DMS79 treated with DMSO at 0.1 percent for 48 hours (cell line): Measurements from ENCODE around the gene SEPTIN1.
A peak's percentile ranks its signal among the peaks of the same experiment; 100 is the strongest.
"Not testable (repeated sequence)": the region's sequence is repeated elsewhere in the genome, so short reads cannot be mapped to it uniquely, and the experiment has no call there.

Experiments
- DNase-seq: peaks from one replicate; lab custom pipeline; 2025; lab: John Stamatoyannopoulos, UW

Gene SEPTIN1

DNA sequence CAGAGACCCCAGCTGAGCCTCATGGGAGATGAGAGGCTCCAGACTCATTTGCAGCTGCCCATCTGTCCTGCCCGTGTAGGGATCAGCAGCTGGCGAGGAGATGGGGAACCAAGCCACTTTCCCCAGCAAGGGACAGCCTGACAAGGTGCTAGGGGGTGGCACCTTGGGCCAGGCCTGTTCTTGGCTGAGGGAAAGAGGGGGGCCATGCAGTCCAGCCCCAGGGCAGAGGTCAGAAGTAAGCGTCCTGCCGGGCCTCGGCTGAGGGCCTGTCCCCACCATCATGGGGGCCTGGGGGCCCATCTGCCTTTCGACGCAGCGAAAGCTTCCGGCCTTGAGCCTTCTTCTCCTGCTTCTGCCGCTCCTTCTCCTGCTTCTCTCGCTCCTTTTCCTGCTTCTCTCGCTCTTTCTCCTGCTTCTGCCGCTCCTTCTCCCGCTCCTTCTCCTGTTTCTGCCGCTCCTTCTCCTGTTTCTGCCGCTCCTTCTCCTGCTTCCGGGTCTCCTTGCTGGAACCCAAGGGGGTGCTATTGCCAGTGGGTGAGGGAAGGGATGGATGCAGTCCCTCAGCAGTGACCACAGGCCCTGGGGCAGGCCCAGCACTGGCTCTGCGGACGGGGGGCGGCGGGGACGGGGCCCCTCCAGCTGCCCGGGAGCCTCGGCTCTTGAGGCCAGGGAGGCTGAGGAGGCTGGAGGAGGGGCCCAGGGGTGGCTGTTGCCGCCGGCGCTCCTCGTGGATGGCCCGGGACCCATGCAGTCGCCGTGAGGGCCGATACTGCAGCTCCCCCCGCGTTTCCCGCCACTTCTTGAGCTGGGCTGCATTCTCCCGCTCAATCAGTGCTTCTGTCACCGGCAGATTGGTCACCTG, 24.4 kb downstream of the SEPTIN1 start:
- no peak for DNase-seq

DNA sequence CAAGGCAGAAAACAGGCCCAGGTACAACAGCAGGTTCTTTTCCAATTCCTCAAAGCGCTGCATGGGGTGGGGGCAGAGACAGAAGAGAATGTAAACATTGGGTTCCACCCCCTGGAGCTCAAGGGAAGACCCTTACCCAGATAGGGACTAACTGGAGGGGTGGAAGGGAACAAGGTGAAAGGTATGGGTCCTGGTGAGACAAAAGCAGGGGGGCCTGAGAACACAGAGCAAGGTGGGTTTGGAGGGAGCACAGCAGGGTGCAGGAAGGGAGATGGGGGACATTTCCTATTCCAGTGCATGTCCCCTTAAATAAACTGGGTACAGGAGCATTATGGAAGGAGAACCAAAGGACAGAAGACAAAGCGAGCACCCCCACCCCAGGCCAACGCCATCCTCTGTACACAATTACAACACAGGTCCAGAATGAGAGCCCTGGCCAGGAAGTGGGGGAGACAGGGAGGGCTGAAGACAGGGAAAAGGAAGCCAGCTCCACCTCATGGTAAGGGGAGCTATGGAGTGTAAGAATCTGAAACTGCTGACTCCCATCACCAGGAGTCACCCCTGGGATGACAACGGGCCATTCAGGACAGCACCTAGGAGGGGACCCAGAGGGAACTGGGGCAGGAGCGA, 25.2 kb downstream of the SEPTIN1 start:
- DNase-seq: no peak

DNA sequence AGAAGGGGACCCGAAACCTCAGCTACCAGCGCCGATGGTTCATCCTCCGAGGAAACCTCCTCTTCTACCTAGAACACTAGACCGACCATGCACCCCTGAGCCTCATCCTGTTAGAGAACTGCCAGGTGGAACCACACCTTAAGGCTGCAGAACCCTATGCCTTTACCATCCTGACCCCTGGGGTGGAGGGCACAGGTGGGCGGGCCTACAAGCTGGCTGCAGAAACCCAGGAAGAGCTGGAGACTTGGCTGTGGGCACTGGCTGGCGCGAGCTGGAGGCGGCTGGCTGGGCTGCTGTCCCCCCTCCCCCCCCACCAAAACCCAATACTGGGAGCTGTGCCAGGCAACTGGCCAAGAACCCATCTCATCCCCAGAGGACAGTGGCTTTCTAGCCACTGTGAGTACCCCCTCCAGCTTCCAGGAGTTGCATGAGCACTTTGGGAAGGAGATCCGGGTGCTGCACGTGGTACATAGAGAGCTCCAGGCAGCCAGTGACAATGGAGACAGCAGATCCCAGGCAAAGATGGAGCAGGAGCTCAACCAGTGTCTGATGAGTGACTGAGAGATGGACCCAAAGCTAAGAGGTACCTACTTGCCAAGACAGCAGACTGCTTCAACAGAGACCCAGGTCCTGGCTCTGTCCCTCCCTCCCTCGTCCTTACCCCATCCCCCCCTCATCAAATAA, 25.8 kb downstream of the SEPTIN1 start:
- peak; percentile 71 for DNase-seq

DNA sequence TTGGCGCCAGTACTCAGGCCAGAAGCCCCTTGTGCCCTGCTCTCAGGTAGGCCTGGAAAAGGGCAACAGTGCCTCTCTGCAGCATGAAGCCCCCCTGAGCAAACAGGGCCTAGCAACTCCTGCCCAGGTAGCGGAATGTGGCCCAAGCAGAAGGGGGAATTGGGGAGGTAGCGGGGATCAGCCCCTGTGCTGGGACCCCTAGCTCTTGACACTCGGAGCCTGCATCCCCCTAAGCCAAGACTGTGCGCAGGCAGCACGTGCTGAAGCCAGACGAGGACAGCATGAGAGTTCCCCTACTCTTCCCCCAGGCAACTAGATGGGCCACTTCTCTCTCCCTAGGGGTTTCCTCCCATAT, 26.4 kb downstream of the SEPTIN1 start:
- no peak for DNase-seq

DNA sequence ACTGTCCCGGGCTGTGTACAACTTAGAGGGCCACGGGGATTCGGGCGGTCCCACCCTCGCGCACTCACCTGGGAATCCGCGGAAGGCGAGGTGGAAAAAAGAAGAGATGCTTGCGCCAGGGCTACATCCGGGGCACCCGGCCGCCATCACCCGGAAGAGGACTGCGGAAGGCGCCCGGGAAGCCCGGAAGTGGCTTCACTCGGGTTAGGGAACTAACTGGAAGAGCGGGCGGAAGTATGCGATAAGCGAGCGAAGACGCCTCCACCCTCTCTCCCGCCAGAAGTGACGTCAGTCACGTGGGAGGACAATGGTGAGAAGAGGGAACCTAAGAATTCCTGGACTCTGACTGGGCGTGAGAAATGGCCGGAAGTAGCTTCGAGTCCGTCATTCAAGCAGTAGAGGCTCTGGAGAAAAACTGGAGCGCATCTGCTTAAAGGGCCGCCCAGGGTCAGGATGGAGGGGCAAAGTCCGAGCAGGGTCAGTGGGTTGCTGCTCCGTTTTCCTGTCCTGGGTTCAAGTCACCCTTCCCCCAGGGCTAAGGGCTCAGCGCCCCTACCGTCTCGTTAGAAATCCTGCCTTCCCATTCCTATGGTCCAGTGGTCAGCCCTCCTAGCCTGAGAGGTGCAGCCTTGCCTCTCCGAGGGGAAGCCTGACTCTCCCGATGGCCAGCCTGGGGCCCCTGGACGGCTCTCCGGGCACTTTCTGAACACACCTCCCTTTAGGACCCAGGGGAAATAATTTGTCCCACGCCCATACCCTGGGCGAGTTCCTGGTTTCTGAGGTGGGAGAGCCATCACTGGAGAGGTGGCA, 27.0 kb downstream of the SEPTIN1 start, which contains the start of gene CD2BP2:
TSS of gene CD2BP2 (minus strand) at position 165 of the 810 bp plus-strand sequence. CDS start 627 bp downstream, outside the sequence.
- DNase-seq: peak; percentile 98

DNA sequence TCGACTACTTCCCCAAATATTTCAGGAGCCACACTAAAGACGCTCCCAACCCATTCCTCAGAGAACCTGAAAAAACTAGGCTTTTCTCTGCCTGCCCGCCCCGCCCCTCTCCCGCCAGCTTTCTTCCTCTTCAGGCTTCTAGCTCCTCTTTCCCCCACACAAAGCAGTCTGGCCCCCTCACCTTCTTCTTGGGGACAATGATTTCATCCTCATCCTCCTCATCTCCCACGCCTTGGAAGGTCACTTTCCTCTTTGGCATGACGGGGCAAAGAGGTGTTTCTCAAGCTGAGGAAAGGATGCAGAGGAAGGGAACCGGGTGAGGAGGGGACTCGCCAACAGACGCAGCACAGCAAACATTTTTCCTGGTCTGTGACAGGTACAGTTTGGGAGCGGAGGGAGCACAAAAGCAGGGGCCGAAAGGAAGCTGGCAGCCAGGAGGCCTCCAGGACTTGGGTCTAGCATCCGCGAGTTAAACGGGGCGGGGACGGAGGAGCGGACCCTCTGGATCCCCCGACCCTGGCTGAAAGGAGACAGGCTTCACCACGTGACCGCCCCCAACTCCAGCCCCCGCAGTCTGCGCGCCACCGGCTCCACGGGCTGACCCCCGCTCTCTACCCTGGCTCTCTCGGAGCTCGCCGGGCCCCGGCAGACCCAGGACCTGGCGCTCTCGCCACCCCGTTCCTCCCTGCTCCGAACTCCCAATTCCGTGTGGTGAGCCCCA, 27.8 kb downstream of the SEPTIN1 start:
- no peak for DNase-seq

DNA sequence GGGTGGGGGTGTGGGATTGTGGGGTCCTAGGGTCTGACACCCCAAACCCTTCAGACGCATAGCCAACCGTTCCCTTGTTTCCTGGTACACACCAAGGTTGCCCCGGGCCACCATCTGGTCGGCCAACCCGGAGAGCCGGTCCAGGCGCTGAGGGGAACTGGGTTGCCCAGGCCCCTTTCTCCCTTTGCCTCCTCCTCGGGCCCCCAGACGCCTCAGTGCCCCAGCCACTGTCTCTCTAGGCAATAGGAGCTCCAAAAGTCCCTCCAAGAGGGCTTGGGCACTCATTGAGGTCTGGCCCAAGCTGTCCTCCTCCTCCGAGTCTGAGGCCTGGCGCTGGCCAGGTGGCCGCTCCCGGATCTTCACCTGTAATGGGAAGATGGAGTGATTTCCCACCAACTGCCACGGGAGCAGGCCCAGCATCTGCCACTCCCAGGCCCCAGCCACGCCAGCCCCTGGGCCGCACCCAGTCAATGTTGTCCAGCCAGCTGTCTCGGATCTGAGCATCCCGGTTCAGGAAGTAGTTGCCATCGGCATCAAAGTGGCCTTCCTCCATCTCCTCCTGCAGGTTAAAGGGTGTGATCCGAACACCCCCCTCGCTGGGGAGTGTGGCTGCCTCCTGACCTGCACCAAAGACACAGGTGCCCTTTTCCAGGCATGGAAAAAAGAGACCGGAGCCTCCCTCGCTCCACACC, 28.8 kb downstream of the SEPTIN1 start:
- no peak for DNase-seq

DNA sequence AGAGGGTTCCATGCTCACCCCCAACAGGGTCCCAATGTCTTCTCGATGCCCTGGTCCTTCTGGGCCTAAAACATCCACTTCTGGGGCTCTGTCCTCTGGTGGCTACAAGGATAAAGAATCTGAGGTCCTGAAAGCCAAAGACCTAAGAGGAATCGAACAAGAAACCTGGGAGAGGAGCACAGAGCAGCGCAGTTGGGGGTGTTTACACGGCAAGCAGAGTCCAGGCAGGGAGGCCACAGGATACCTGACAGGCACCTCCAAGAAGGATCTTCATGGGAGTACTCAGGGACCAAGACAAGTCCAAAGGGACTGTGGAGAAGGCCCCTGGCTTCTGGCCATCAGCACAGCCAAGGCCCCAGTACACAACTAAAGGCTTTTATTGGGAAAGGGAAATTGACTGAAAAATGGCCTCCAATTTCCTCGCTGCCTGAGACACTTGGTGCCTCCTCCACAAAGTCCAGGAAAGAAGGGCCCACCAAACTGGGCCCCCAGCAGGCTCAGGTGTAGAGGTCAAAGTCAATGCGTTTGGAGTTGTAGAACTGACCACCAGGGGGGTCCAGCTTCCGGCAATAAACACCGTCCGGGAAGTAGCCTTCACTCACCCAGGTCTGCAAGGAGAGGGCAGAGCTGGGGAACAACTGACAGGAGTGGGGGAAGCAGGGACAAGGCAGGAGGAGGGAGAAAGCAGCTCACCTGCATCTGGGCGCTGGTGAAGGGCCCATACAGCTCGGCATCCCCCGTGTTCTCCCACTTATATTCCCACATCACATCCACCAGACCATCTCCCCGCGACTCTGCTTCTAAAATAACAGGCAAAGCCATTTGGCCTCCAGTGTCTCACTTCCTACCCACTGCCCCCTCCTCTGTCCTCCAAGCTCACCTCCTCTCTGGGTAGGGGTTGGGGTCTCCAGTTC, 29.6 kb downstream of the SEPTIN1 start:
- DNase-seq: no peak

DNA sequence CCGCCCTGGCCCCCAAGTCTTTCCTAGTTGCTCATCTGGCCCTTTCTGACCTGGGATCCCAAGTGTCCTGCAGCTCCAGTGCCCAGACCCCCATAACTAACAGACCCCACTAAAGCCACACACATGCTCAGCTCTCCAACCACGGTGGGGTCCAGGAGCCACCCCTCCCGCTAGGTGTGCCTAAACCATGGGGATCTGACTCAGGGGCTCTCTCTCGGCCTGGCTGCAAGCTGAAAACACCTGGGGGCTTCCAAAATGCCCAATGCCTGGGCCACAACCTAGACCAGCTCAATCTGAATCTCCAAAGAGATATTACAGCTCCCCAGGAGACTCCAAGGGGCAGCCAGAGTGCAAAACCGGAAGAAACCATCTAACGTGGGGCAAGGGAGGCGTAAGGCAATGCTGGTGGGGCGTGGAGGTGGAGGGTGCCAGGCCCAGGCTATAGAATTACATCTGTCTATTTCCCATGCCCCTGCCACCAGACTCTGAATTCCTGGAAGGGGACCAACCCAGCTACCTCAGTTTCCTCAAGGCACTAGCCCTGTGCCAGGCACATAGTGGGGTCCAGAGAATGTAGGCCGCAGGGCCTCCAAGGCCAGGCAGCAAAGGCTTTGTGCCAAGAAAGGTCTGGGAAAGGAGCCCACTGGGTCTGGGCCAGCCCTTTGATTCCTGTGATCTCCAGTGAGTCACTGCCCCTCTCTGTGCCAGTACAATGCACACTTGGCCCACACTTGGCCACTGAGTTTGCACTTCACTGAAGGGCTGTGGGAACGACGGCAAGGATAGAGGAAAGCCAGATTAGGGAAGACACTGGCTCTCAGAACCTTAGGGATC, 30.6 kb downstream of the SEPTIN1 start:
- no peak for DNase-seq

DNA sequence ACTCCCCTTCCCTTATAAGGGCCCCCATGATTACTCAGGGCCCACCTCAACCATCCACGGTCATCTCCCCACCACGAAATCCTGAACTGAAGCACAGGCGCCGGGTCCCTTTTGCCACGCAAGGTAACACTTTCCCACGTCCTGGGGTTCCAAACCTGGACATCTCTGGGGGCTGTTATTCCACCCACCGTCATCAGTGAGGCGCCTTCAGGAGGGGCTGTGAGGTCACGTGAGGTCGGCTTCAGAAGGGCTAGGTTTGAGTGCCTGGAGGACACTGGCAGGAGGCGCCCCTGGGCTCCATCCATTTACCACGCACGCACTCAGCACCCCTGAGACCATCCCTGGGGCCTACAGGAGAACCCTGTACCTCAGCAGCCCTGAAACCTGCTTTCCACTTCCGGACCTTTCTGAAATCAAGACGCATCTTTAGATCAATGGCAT, 31.3 kb downstream of the SEPTIN1 start:
- no peak for DNase-seq

DNA sequence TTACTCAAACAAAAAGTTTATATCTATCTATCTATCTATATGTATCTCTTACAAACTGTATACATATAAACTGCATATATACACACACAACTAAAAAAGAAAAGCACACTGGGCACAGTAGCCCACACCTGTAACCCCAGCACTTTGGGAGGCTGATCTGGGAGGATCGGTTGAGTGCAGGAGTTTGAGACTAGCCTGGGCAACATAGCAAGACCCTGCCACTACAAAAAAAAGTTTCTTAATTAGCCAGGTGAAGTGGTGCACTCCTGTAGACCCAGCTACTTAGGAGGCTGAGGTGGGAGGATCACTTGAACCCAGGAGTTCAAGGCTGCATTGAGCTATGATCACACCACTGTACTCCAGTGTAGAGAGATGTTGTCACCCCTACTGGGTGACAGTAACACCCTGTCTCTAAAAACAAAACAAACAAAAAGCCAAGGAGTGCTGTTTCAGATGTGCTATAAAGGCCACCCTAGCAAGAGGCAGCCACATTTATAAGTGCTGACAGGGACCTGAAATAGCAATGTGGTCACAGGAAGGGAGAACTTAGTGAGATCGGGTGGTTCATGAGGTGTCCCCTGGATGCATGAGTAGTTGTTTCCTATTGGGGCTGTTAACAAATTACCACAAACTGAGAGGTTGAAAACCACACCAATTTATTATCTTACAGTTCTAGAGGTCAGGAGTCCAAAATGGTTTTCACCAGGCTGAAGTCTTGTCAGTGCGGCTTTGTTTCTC, 32.1 kb downstream of the SEPTIN1 start:
- DNase-seq: no peak

DNA sequence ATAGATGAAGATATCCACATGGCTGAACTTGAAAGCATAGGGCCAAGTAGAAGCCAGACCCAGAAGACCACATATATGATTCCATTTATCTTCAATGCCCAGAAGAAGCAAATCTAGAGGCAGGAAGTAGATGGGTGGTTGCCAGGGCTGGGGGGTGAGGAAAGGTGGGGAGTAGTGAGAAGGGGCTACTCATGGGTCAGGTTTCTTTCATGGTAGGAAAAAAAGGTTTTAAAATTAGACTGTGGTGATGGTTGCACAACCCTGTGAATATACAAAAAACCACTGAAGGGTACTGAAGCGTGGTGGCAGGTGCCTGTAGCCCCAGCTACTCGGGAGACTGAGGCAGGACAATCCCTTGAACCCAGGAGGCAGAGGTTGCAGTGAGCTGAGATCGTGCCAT, 32.7 kb downstream of the SEPTIN1 start:
- DNase-seq: no peak

DNA sequence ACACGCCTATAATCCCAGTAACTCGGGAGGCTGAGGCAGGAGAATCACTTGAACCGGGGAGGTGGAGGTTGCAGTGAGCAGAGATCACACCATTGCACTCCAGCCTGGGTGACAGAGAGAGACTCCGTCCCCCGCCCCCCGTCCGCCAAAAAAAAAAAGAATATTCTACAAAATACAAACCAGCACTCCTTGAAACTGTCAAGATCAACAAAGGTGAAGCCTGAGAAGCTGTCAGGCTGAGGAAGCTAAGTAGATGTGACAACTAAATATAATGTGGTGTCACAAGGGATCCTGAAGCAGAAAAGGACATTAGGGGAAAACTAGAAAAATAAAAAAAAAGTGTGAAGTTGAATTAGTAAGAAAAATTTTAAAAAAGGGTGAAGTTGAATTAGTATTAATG, 33.4 kb downstream of the SEPTIN1 start:
- DNase-seq: no peak

DNA sequence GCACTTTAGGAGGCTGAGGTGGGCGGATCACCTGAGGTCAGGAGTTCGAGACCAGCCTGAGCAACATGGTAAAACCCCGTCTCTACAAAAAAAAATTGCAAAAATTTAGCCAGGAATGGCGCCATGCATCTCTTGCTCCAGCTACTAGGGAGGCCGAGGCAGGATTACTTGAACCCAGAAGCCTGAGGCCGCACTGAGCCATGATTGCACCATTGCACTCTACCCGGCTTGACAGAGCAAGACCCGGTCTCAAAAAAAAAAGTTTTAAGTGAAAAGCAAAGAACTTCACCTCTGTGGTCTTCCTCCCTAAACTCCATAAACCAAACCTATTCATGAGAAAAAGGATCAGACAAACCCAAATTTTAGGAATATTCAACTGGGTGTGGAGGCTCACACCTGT, 34.2 kb downstream of the SEPTIN1 start:
- DNase-seq: no peak

DNA sequence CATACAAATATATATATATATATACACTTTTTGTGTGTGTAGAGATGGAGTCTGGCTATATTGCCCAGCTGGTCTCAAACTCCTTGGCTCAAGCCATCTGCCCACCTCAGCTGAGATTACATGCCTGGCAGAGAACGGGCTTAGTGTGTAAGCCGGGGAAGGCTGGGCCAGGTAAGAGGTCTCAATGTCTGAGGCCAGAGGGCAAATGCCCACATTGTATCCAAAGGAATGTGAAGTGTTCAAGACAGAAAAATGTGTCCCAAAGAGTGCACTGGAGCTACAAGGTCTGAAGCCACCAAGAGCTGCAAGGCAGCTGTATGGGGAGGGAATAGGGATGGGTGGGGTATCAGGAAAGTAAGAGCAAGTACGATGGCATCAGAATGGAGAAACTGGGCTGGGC, 36.1 kb downstream of the SEPTIN1 start:
- DNase-seq: no peak

DNA sequence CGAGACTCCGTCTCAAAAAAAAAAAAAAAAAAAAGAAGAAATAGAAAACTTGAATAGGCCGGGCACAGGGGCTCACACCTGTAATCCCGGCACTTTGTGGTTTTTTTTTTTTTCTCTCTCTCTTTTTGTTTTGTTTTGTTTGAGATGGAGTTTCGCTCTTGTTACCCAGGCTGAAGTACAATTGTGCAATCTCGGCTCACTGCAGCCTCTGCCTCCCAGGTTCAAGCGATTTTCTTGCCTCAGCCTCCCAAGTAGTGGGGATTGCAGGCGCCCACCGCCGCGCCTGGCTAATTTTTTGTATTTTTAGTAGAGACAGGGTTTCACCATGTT, 38.9 kb downstream of the SEPTIN1 start:
- DNase-seq: not testable (repeated sequence)

DNA sequence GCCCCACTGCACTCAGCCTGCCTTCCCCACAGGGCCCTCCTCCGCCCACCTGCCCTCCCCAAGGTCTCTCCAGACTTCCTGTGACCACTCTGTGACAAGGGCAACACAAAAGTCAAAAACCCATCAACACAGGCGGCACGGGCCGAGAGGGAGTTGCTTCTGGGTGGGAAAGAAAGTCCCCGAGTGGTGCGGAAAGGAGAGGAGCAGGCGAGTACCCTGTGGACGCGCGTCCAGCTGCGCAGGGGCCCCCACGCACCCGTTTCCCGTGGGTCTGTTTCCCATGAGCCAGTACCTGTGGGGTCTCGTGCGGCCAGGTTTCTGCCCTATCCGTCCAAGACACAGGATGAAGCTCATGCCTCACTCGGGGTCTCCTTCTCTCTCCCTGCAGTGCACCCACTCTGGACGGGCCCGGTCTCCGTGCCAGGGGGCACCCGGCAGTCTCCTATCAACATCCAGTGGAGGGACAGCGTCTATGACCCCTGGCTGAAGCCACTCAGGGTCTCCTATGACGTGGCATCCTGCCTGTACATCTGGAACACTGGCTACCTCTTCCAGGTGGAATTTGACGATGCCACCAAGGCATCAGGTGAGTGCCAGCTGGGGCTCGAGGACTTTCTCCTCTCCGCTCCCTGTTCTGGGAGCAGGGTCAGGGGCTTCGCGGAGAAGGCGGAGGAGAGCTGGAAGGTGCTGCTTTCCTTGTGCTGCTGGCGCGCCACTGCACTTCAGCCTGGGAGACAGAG, 39.4 kb downstream of the SEPTIN1 start:
- no peak for DNase-seq
